Stimulated activated CD8-positive, alpha-beta memory T cell treated with anti-CD3 and anti-CD28 coated beads, Interleukin-7, amount 100 ng/mL, for 24 hours (primary cell): ENCODE measurements around the gene STRA8.
"Not testable (repeated sequence)": the region's sequence is repeated elsewhere in the genome, so short reads cannot be mapped to it uniquely, and the experiment has no call there.

ENCODE experiments used
- DNase-seq: peaks from one replicate; pipeline ENCODE4 v3.0.0-alpha.2; 2020; ENCODE audit warnings: low read depth

The STRA8 gene

DNA sequence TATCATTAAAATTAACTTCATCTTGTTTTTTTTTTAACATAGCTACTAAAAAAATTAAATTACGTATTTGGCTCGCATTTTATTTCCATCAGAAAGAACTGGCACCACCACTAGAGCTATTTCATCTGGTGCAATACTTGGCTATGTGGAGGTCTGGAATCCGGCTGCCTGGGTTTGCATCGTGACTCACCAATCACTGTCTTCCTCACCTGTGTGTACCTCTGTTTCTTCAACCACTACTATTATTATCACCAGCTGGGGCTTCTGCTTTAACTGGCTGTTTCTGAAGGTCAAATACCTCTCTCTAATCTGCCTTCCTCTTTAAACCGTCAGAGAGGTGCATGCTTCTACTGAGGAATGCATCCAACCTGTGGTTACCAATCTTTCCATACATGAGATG, 28.8 kb upstream of the STRA8 start:
- no peak for DNase-seq

DNA sequence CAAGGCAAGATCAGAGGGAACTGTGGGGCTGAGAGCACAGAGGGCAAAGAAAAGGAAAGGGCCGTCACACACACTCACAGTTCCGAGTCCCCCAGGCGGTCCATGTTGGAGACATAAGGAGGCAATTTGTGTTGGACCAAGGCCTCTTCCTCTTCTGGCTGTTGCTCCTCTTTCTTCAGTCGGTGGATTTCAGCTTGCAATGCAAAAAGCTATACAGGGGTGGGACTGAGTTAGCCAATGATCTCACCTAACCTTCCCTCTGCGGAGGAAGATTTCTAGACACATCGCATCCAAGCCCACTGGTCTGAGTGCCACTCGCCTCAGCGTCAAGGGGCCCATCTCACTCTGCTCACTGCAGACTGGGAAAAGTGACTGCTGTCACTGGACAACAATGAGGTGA, 27.8 kb upstream of the STRA8 start:
- no peak for DNase-seq

DNA sequence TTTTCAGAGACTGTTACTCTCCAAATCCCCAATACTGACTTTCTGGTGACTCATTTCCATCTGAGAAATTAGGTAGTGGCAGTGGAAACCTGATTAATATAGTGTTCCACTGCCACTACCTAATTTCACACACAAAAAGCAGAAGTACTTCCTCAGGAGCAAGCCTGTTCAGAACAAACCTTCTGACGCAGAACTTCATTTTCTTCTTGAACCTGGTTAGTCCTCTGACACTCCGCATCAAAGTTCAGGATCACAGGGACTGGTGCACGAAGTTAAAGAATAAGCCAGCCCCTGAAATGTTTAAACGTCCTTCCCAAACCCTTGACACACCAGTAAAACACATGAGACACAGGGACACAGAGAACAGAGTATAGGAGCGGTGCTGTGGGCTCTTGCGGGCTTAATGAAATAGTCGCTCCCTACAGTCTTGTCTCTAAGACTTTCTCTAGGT, 26.7 kb upstream of the STRA8 start:
- no peak for DNase-seq

DNA sequence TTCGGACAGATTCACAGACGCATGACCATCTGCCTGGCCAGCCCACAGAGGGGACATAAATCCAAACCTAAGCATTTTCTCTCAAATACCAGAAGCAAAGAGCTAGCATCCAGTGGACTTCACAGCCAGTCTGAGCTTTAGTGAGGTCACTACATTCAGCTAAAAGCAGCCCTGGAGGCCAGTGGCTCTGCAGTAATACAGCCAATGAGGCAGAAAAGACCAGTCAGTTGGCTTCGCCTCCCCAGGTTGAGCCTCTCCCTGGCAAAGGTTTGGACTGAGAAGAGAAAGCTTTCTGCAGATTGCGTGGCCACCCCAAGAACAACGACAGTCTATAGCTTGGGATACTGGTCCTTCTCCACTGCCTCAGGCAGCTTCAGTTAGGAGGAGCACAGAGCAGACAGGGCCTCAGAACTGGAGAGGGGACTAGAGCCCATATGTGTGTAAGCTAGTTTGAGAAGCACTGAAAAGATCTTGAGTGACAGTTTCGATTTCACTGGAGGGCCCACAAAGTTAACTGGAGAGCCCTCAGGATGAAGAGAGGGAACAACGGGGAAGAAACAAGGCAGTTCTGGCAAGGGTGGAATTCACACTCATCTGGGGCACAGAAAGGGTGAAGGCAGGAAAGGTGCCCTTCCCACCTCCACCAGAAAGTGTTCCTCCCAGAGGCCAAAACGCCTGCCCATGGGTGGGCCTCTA, 26.1 kb upstream of the STRA8 start:
- DNase-seq = no peak

DNA sequence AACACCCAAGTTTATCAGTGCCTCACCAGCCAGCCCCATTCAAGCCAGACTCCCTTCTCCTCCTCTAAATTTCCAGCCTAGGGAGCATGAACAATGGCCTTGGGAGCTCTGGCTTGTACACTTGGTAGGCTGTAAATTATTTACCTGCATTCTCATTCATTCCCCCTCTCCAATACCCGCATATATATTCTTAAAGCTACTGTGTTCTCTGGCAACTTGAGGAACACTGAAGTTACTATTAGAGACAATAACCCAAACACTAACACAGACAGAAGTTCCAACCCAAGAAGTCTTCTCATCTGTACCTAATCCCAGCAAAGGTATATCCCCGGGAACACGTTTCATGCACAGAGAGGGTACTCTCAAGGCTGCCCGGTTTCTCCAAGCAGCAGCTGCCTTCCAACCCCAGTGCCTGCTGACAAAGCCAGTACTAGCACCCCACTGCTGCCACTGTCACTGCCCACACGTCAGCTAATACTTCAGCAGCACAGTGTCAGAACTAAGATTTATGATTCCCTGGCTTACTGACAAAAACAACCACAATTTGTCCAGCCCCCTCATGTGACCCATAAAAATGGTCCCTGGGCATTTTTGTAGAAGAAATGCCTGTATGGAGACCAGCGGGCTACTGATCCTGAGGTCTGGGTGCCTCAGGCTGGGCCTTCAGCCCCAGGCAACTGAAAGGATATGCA, 25.4 kb upstream of the STRA8 start:
- no peak for DNase-seq

DNA sequence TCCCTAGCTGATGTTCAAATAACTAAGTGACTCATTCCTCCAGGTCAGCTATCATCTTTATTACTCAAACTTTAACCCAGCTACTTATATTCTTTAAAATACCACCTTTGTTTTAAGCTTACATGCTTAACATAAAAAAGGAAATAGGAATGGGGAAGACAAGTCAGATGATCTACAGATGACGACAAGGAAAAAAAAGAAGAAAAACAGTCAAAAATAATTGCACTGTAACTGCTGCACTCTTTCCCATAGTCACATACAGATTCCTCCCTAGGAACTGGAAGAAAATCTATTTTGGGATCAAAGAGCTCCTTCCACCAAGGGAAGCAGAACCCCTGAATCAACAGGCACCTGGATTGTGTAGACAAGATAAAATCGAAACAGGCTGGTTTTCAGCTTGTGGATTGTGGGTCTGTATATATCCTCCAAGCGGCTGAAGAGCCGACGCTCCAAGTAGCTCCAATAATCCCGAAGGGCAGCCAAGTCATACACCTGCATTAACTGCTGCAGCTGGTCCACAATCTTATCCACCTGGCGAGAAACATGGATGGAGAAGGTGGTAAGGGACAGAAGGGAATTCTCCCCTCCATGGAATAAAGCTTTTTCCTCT, 24.3 kb upstream of the STRA8 start:
- no peak for DNase-seq

DNA sequence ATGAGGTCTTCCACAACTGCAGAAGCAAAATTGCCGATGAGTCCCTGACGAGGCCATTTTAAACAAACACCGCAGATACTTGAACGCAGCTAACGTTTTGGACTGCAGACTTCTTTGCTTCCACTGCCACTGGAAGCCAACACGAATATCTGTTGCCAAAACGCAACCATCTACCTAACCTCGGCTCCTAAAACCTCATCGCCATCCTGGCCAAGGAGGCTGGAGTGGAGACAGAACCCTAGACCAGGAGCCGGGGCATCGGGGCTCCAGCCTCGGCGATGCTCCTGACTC, 22.8 kb upstream of the STRA8 start:
- DNase-seq = no peak

DNA sequence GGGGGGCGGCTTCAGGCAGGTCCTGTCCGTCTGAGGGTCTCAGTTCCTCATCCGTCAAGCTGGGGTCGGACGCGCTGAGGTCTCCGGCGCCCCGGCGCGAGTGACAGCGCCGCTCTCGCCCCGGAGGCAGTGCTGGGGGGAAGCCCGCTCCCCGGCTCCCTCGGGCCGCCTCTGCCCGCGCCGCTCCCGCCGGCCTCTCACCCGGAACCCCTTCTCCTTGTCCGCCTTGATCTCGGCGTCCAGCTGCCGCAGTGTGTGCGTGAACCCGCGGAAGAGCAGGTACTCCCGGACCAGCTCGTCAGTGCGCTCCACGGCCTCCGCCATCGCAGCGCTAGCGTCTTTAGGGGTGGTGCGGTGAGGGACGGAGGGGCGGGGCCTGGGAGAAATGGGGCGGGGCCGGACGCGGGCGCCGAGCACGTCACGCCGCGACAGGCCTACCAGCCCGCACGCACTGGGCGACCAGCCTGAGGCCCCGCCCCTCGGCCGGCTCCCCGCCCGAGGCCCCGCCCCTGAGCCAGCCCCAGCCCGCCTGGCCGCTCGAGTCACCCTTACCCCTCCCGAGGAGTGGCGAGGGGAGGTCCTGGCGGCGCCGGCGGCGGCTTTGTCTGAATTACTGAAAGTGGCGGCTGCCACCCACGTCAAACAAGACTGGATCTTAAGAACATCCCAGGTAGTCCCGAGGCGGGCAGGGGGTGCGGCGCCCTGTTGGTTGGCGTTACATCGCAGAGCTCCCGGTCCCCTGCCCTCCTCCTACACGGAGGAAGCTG, 22.3 kb upstream of the STRA8 start, which contains the start of gene WDR91:
WDR91 (minus strand) TSS at position 348 of the 767 bp plus-strand sequence; CDS start at position 324, 24 bp downstream.
- DNase-seq = peak; percentile 92

DNA sequence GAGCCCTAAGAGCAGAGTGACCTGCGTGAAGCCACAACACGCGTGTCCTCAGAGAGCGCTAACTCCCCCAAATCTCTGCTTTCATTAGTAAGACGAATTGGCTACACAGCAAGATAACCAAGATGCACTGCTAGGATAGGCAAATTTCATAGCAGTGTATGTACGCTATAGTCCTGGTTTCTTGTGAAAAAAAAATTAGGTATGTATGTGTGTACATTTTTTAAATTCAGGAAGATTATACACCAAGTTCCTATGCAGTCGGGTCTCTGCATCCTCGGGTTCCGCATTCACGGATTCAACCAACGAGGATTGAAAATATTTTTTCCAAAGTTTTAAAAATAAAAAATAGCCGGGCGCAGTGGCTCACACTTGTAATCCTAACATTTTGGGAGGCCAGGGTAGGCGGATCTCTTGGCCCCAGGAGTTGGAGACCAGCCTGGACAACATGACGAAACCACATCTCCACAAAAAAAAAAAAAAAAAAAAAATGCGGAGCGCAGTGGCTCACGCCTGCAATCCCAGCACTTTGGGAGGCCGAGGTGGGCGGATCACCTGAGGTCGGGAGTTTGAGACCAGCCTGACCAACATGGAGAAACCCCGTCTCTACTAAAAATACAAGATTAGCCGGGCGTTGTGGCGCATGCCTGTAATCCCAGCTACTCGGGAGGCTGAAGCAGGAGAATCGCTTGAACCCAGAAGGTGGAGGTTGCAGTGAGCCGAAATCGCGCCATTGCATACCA, 21.5 kb upstream of the STRA8 start:
- not testable (repeated sequence) for DNase-seq

DNA sequence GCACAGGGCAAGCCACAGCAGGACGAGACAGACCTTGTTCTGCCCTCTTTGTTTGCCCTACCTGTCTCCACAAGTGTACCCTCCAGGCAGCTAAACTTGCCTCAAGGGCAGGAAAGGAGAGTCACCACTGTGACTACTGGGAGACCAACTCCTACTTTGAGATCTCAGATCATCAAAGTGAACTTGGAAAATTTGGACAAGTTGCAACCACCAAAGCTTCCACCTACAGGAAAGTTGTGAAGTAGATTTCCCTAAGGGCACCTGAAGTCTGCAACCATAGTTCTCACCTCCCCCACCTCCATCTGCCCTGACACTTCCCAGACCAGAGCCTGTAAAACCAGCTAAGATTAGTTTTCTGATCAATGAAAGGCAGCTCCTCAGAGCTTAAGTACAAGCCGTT, 19.8 kb upstream of the STRA8 start:
- DNase-seq = no peak

DNA sequence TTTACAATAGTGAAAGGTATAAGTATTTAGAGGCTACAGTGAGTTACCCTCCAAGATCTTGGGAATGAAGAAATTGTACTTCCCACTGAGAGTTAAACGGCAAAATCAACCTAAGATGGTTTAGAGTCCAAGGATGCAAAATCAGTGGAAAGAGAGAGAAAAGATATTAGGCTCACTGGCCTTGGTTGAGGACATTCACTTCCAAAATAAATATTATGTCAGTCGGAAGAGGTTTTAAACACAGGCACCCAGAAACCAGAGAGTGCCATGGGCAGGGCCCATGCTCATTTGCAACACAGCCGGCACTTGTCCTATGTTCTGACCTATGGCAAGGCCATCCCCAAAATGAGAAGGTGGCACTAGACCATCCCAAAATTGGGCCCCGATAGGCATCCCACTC, 18.5 kb upstream of the STRA8 start:
- DNase-seq = no peak

DNA sequence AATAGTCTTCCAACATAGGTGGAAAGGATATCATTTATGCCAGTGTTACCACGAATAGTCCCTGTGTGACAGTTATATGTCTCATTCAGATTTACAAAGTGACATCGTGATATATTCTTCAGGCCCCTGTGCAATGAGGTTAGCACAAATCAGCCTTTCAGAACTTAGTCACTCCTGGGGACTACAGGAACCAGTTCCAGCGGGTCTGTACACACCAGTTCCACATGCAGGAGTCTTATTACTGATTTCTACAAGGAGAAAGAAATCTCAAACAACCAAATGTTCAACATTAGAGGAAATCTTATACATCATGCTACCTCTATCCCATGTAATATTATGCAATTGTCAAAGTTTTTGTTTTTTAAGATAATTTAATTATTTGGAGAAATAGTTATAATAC, 17.9 kb upstream of the STRA8 start:
- DNase-seq = no peak

DNA sequence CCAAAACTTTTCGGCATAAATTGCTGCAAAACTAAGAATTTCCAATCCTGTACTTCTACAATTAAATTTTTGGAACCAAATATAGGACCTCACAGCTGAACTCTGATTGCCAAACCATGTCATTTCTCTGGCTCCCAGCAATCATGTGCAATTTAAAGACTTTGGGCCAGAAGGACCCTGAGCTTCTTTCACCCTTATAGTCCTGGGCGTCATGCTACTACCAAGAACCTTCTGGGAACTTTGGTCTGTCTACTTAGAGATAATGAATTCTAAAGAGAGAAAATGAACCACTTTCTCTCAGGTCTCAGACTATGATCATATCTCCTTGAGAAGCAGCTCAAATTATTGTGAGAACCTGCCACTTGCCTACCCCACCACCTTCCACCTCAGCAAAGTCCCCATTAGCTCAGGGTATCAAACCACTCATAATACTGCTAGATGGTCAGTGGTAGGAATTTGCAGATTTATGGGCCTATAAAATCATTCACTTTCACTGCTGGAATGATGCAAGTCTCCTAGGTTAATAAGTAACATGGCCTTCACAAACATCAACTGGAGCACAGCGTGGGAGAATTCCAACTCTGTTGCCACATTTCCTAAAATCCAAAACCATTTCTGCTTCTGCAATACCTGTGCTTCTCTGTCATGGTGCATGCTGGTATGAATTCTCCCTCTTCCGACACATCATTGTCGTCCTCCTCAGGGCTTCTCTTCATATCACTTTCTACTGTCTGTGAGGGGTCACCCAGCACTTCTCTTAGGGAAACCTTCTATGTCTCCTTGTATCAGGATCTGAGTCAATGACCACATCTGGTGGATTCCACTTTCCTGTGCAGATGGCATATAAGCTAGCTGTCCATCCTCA, 15.8 kb upstream of the STRA8 start:
- no peak for DNase-seq

DNA sequence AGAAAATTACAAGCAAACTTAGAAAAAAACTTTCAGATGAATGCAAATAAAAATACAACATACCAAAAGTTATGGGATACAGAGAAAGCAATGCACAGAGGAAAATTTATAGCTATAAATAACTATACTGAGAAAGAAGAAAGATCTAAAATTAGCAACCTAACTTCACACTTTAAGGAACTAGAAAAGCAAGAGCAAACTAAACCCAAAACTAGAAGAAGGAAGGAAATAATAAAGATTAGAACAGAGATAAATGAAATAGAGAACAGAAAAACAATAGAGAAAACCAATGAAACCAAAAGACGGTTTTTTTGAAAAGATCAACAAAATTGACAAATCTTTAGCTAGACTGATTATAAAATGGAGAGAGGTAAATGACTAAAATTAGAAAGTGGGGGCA, 9.6 kb upstream of the STRA8 start:
- no peak for DNase-seq

DNA sequence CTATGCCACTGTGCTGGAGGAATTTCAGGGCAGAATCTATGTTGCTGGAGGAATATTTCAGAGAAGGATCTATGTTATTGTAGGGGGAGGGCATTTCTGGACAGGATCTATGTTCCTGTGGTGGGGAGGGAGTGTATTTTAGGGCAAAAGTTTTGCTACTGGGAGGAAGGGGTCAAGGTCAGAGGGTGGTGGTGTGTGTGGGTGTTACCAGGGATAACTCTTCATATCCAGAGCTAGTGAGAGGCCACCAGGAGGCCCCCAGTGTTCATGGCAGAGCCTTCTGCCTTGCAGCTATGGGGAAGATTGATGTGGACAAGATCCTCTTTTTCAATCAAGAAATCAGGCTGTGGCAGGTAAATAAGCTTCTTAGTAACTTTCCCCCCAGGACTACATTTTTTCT, 2.0 kb upstream of the STRA8 start:
- DNase-seq = no peak

DNA sequence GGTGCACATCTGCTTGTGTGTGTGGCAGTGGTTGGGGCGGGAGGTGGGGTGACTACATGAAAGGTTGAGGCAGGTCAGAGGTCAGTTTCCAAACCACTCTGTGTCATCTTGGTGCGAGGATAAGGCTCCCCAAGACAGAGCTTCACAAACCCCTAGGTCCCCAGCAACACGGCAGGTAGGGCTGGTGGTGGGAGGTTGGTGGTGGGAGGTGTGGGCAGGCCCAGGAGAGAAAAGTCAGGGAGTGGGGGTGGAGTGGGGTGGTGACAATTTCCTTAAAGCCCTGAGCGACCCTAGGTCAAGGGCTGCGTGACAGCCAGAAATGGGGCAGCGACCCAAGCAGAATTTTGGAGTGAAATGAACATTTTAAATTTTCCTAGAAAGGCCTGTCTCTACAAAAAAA, 1.6 kb upstream of the STRA8 start:
- no peak for DNase-seq

DNA sequence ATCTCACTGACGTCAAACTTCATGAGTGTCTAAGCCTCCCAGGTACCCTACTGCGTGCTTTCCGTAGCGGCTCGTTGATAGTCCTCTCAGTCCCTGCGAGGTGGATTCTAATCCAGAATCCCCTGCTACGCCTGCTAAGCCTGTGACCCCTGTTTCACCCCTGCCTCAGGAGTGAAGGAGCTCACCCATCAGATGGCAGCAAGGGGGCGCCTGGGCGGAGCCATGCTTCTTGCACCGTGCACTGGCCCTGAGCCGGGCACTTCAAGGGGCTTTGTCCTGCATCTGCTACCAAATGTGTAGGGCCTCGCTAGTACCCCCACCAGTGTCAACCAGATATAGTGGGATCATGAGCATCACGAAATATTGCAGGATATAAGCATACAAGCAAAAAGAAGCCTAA, 918 bp upstream of the STRA8 start:
- no peak for DNase-seq

DNA sequence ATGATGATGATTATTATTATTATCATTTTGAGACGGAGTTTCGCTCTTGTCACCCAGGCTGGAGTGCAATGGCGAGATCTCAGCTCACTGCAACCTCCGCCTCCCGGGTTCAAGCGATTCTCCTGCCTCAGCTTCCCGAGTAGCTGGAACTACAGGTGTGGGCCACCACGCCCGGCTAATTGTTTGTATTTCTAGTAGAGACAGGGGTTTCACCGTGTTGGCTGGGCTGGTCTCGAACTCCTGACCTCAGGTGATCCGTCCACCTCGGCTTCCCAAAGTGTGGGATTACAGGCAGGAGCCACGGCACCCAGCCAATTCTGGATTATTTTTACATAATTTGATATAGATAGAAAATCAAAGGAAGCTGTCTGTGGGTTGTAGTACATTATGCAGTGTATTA, 457 bp downstream of the STRA8 start:
- not testable (repeated sequence) for DNase-seq

DNA sequence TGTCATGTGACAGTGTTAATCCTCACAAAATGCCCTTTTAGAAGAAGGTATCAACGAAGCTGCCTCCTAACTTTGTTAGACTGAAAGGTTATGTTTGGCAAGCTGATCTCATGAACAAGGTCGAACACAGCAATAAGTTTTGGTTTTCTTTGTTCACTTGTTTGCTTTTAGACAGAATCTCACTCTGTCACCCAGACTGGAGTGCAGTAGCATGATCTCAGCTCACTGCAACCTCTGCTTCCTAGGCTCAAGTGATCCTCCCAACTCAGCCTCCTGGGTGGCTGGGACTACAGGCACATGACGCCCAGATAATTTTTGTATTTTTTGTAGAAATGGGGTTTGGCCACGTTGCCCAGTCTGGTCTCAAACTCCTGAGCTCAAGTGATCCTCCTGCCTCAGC, 1.1 kb downstream of the STRA8 start:
- DNase-seq = no peak

DNA sequence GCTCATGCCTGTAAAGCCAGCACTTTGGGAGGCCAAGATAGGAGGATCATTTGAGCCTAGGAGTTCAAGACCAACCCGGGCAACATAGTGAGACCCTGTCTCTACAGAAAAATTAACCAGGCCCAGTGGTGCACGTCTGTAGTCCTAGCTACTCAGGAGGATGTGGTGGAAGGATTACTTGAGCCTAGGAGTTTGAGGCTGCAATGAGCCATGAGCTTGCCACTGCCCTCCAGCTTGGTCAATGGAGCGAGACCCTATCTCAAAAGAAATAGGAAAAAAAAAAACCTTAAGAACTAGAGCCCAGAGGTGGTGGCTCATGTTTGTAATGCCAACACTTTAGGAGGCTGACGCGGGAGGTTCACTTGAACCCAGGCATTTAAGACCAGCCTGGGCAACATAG, 2.2 kb downstream of the STRA8 start:
- no peak for DNase-seq

DNA sequence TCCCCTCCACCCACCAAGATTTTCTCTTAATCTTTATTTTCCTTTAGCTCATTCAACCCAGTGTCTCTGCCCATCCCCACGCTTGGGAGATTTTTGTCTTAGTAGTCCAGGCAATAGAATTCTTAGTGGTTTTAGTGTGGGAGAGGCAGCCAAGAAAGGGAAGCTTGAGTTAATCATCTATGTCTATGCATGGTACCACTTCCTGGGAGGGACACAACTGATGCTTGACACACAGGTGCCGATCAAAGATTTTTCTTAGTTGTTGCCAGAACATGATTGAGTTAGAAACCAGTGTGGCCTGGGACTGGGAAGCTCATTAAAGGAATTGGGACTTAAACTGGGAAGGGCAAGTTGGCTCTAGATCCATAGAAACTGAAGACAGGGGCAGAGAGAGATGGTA, 3.1 kb downstream of the STRA8 start:
- no peak for DNase-seq
